Gastrocnemius medialis (tissue), 4 donors: Measurements from ENCODE around the gene ACTL10. TPM values are rescaled to one million over a fixed set of nuclear protein-coding genes. Genes with fewer than 3 reads are reported as not detected.
A peak's percentile ranks its signal among the peaks of the same experiment; 100 is the strongest.

Experiments used
- ATAC-seq, 2 donors: fragments of 150-250 bp; one replicate each; pipeline ENCODE4 v1.9.1; 2016
- DNase-seq, 2 donors: peaks; one replicate each; pipeline ENCODE4 v3.0.0-alpha.2; 2019
- H3K27ac ChIP-seq, 4 donors: fragments of 200-600 bp; sonication (generic); 1 replicate in 1 of 4; 2 replicates in 3 of 4; pipeline ENCODE4 v1.5.1; 2016 to 2018; ENCODE audit warnings: mild to moderate bottlenecking in 2 of 4, moderate library complexity in 1 of 4
- H3K27me3 ChIP-seq, 3 donors: fragments of 200-600 bp; sonication (generic) in 2 of 3; 1 replicate in 1 of 3; 2 replicates in 2 of 3; pipeline versions ENCODE4 v1.5.1 to v1.6.0; 2016 to 2019; ENCODE audit warnings: mild to moderate bottlenecking in 1 of 3, moderate library complexity in 1 of 3
- H3K36me3 ChIP-seq, 2 donors: fragments of 200-600 bp; sonication (generic) in 1 of 2; one replicate each; pipeline ENCODE4 v1.5.1; 2017 to 2018
- H3K4me1 ChIP-seq, 2 donors: fragments of 200-600 bp; sonication (generic) in 1 of 2; one replicate each; pipeline ENCODE4 v1.5.1; 2016 to 2017; ENCODE audit warnings: mild to moderate bottlenecking in 2 of 2
- H3K4me3 ChIP-seq, 4 donors: fragments of 200-600 bp; sonication (generic) in 3 of 4; 1 replicate in 1 of 4; 2 replicates in 3 of 4; pipeline ENCODE4 v1.5.1; 2016 to 2019; ENCODE audit warnings: mild to moderate bottlenecking in 2 of 4
- H3K9me3 ChIP-seq, 3 donors: fragments of 200-600 bp; sonication (generic) in 2 of 3; 1 replicate in 1 of 3; 2 replicates in 2 of 3; pipeline ENCODE4 v1.5.1; 2016 to 2019
- POLR2A ChIP-seq, 2 donors: fragments of 450-650 bp; IDR thresholded peaks; one replicate each; pipeline ENCODE4 v1.6.1; 2017; ENCODE audit warnings: antibody characterized with exemption in 2 of 2, mild to moderate bottlenecking in 2 of 2, moderate library complexity in 2 of 2
- in situ Hi-C, 4 donors: fragments of 200-750 bp; cut with MboI; loops; one replicate each; pipeline versions ENCODE4 v1.15.0 to v1.8.0; 2017; ENCODE audit warnings: low sequenced_read_pairs in 4 of 4
- intact Hi-C: fragments of 100-400 bp; cut with DNase I; formaldehyde crosslinking; loops from one replicate; pipeline ENCODE4 v1.15.1; 2023; ENCODE audit warnings: low total_unique reads
- total RNA-seq, 4 donors: library from RNA; depleted of rRNA; stranded (reverse); fragments of >200 nt; gene quantifications; one replicate each; pipeline versions ENCODE4 v1.1.0 to v1.2.3, GENCODE V29; 2016
- TF ChIP-seq, protein P1 (sequence below), 5 experiments: fragments of 450-650 bp in 3 of 5; fragments of 200-600 bp in 2 of 5; sonication (generic) in 2 of 5; IDR thresholded peaks in 4 of 5; conservative IDR thresholded peaks in 1 of 5; 1 replicate in 4 of 5; 2 replicates in 1 of 5; pipeline ENCODE4 v1.5.1; 2016 to 2019; ENCODE audit warnings: antibody characterized with exemption in 5 of 5, mild to moderate bottlenecking in 3 of 5, moderate library complexity in 3 of 5

Gene ACTL10
- total RNA-seq, 4 donors from 2014 or later = 0.22 to 0.39 TPM; not detected in 2

- no peak for TF ChIP-seq POLR2A (IDR thresholded peaks at IDR 0.05)
- TF ChIP-seq, protein P1, sequence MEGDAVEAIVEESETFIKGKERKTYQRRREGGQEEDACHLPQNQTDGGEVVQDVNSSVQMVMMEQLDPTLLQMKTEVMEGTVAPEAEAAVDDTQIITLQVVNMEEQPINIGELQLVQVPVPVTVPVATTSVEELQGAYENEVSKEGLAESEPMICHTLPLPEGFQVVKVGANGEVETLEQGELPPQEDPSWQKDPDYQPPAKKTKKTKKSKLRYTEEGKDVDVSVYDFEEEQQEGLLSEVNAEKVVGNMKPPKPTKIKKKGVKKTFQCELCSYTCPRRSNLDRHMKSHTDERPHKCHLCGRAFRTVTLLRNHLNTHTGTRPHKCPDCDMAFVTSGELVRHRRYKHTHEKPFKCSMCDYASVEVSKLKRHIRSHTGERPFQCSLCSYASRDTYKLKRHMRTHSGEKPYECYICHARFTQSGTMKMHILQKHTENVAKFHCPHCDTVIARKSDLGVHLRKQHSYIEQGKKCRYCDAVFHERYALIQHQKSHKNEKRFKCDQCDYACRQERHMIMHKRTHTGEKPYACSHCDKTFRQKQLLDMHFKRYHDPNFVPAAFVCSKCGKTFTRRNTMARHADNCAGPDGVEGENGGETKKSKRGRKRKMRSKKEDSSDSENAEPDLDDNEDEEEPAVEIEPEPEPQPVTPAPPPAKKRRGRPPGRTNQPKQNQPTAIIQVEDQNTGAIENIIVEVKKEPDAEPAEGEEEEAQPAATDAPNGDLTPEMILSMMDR (IDR thresholded peaks at IDR 0.05 in 4 of 5, conservative IDR thresholded peaks at IDR 0.05 in 1 of 5) = no peak
- in situ Hi-C loops (no loop called here), intact Hi-C loops (no loop called here)
- Histone ChIP-seq H3K4me1 (peaks cover 18 to 23% of the 10 kb centered on the region in 2 donors), H3K9me3 (no peaks in the 10 kb centered on the region), H3K27ac (peak overlapping the region; percentile 70 to 96 (median 92)), H3K4me3 (no peak overlapping the region), H3K36me3 (peaks cover 0 to 7% of the 10 kb centered on the region in 2 donors), H3K27me3 (no peaks in the 10 kb centered on the region)
- ATAC-seq (no peak), DNase-seq (no peak)
Measured at GRCh38 chr20:33676121-33676520, 9.4 kb downstream of the ACTL10 start.

DNA sequence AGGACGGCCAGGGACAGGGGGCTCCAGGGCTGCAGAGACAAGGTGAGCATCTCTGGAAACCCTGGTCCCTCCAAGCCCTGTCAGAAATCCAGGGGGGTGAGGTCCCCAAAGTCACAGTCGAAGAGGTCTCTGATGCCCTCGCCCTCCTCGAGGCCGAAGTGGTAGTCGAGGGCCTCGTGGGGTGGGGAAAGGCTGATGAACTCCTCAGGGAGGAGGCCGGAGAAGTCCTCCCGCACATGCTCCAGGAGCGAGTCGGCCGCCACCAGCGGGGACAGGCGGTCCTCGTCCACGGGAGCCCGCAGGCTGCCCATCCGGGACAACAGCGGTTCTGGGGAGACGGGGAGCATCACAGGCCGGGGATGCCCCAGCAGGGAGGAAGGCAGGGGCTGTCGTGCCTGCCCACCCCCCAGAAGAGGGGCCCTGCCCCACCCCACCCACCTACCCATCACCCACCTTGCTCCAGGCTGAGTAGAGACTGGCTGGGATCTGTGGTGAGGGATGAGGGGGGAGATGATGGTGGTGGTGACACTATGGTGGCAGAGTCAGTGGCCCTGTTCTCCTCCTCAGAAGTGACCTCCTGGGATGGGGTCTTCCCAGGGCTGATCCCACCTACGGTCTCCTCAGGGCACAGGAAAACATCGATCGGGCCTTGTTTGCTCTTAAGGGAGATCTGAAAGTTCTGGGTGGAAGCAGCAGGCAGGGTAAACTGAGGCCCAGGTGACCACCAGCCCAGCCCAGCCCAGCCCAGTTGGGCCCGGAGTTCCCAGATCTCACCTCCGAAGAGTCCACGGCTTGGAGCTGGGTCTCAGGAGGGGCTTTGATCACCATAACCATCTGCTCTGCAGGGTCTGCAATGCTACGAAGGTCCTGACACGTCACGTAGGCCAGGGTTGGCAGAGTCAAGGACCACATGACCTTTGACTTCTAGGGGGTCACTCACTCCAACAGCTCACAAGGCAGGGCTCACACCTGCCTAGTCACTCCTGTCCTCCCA, 10.2 kb downstream of the ACTL10 start:
- peak overlapping the region in 3 of 4 donors; percentile 27 to 48 (median 41) for H3K27ac ChIP-seq
- no peak for TF ChIP-seq POLR2A (IDR thresholded peaks at IDR 0.05)
- TF ChIP-seq, protein P1 (IDR thresholded peaks at IDR 0.05 in 4 of 5, conservative IDR thresholded peaks at IDR 0.05 in 1 of 5) = no peak
- ATAC-seq (no peak), DNase-seq (no peak)
- in situ Hi-C loops = no loop called here
- H3K4me3 ChIP-seq = no peak overlapping the region
- no peaks in the 10 kb centered on the region for H3K9me3 ChIP-seq
- intact Hi-C loops = no loop called here
- H3K4me1 ChIP-seq = peaks cover 18 to 23% of the 10 kb centered on the region in 2 donors
- no peaks in the 10 kb centered on the region for H3K27me3 ChIP-seq
- no peaks in the 10 kb centered on the region for H3K36me3 ChIP-seq

DNA sequence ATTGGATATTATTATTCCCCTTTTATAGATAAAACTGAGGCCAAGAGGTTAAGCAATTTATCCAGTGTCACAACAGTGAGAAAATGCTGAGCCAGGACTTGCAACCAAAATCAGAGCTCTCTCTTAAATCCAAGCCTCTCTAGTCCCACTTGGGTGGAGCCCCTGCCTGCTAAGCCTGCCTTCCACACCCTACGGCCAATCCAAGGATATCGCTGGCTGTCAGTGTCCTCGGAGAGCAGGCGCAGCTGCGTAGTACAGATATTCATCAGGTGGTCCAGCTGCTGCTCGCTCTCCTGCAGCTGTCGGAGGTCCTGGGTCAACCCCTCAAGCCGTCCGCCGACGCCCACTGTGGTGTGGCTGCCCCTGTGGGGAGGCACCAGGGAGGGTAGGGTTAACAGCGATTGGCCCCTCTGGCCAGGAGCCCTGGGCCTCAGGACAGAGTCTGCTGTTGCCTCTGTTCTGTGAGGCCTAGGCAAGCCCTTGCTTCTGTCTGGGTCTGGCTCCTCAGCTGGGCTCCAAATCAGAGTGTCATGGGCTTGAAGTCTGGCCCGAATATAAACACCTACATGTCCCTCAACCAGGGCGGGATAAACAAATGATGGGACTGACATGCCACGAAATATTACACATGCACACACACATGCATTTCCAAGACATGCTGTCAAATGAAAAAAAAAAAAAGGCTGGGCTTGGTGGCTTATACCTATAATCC, 11.4 kb downstream of the ACTL10 start:
- intact Hi-C loops (no loop called here), in situ Hi-C loops (no loop called here)
- Histone ChIP-seq H3K4me1 (peaks cover 10 to 16% of the 10 kb centered on the region in 2 donors), H3K36me3 (no peaks in the 10 kb centered on the region), H3K27ac (peak overlapping the region in 2 of 4 donors; percentile 43 to 54), H3K27me3 (no peaks in the 10 kb centered on the region), H3K4me3 (no peak overlapping the region), H3K9me3 (no peaks in the 10 kb centered on the region)
- no peak for ATAC-seq
- TF ChIP-seq POLR2A (IDR thresholded peaks at IDR 0.05) = no peak
- TF ChIP-seq, protein P1 (IDR thresholded peaks at IDR 0.05 in 4 of 5, conservative IDR thresholded peaks at IDR 0.05 in 1 of 5) = no peak
- peak; percentile 32 to 68 for DNase-seq

- Histone ChIP-seq H3K4me1 (peaks cover 4 to 5% of the 10 kb centered on the region in 2 donors), H3K27me3 (no peaks in the 10 kb centered on the region), H3K9me3 (no peaks in the 10 kb centered on the region), H3K4me3 (no peak overlapping the region), H3K36me3 (no peaks in the 10 kb centered on the region), H3K27ac (no peak overlapping the region)
- ATAC-seq (no peak), DNase-seq (no peak)
- TF ChIP-seq, protein P1 (IDR thresholded peaks at IDR 0.05 in 4 of 5, conservative IDR thresholded peaks at IDR 0.05 in 1 of 5) = no peak
- no peak for TF ChIP-seq POLR2A (IDR thresholded peaks at IDR 0.05)
- in situ Hi-C loops (no loop called here), intact Hi-C loops (no loop called here)
Measured at GRCh38 chr20:33679758-33680485, 13.2 kb downstream of the ACTL10 start.
